ENCODE results near the gene CTTN. TPM values are rescaled to one million over a fixed set of nuclear protein-coding genes. Genes with fewer than 3 reads are reported as not detected.

The CTTN gene
- total RNA-seq, 4 donors from 2014 or later = 179 to 458 (median 200) TPM

DNA sequence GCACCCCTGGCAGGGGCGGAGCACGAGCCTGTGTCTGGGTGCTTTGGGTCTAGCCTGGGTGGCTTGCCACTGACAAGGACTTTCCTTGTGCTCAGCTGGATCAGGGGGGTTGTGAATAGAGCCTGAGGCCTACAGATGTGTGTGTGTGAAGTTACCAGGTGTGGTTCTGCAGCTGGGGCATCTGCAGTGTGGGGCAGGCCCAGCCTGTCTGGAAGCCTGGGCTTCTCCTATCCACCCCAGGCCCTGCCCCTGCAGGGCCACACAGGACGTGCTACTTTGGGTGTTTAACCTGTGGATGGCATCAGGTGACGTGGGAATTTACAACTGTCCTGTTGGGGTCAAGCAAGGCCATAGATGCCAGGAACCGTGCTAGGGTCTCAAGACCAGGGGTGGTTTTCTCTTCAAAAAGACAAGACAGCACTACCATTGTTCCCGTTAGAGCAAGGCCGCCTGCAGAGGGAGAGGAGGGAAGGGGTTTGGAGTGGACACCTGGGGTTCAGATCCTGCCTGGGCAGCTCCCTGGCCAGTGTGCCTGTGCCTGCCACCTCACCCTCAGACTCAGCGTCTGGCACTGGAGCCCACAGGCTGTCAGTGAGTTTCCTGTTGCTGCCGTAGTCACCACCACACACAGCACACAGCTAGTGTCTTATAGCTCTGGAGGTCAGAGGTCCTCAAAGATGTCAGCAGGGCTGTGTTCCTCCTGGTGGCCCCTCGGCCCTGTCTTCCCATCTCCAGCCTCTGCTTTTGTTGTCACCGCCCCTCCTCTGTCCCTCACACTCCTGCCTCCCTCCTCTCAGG is 31.6 kb downstream of the CTTN start:
- DNase-seq (ENCODE audit: low spot score in 2 of 2) = no peak
- H3K4me1 ChIP-seq = no peaks in the 10 kb centered on the region
- 92% methylated on average over 9 of the region's 11 CpGs for WGBS
- peaks cover 91% of the 10 kb centered on the region for H3K36me3 ChIP-seq
- no peak overlapping the region for H3K27ac ChIP-seq
- no peak overlapping the region for H3K4me3 ChIP-seq
- H3K27me3 ChIP-seq = no peaks in the 10 kb centered on the region
- no peaks in the 10 kb centered on the region for H3K9me3 ChIP-seq
- TF ChIP-seq POLR2AphosphoS5 (IDR thresholded peaks at IDR 0.05) = no peak
- TF ChIP-seq, protein P1, sequence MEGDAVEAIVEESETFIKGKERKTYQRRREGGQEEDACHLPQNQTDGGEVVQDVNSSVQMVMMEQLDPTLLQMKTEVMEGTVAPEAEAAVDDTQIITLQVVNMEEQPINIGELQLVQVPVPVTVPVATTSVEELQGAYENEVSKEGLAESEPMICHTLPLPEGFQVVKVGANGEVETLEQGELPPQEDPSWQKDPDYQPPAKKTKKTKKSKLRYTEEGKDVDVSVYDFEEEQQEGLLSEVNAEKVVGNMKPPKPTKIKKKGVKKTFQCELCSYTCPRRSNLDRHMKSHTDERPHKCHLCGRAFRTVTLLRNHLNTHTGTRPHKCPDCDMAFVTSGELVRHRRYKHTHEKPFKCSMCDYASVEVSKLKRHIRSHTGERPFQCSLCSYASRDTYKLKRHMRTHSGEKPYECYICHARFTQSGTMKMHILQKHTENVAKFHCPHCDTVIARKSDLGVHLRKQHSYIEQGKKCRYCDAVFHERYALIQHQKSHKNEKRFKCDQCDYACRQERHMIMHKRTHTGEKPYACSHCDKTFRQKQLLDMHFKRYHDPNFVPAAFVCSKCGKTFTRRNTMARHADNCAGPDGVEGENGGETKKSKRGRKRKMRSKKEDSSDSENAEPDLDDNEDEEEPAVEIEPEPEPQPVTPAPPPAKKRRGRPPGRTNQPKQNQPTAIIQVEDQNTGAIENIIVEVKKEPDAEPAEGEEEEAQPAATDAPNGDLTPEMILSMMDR (IDR thresholded peaks at IDR 0.05) = no peak
- TF ChIP-seq EP300 (IDR thresholded peaks at IDR 0.05) = no peak
- no peak for TF ChIP-seq POLR2A (IDR thresholded peaks at IDR 0.05)

DNA sequence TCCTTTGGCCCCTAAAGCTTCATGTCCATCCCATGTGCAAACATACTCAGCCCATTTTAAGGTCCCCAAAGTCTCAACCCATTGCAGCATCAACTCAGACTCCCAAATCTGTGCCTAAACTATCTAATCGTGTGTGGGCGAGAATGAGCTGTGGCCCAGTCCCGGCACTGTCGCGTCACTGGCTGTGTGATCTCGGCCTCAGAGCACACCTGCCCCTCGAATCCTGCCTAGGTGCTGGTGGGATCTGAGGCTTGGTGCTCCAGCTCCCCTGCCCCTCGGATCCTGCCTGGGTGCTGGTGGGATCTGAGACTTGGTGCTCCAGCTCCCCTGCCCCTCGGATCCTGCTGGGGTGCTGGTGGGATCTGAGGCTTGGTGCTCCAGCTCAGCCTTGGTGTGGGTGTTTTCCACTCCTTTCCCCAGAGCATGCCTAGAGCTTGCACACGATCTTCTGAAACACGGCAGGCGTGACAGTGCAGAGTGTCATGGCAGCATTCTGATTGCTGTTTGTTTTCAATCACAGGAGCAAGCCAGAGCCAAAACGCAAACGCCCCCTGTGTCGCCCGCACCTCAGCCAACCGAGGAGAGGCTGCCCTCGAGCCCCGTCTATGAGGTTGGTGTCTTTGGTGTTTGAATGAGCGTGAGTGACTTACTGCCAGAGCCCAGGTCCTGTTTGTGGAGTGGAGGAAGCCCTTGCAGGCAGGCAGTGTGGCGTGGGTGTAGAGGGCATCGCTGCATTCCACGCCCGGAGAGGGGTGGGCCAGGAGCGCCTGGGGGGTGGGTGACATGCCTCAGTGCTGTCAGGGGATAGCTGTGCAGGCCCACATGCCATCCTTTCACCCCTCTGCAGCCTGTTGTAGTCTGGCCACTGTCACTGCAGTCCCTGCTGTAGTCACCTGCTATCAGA is 32.6 kb downstream of the CTTN start:
- 94% methylated on average over 14 of the region's 25 CpGs for WGBS
- Histone ChIP-seq H3K9me3 (no peaks in the 10 kb centered on the region), H3K36me3 (peaks cover 91% of the 10 kb centered on the region), H3K4me1 (no peaks in the 10 kb centered on the region), H3K4me3 (no peak overlapping the region), H3K27me3 (no peaks in the 10 kb centered on the region), H3K27ac (no peak overlapping the region)
- no peak for DNase-seq (ENCODE audit: low spot score in 2 of 2)
- TF ChIP-seq, protein P1 (IDR thresholded peaks at IDR 0.05) = no peak
- TF ChIP-seq POLR2A (IDR thresholded peaks at IDR 0.05) (no peak), POLR2AphosphoS5 (IDR thresholded peaks at IDR 0.05) (no peak), EP300 (IDR thresholded peaks at IDR 0.05) (no peak)

DNA sequence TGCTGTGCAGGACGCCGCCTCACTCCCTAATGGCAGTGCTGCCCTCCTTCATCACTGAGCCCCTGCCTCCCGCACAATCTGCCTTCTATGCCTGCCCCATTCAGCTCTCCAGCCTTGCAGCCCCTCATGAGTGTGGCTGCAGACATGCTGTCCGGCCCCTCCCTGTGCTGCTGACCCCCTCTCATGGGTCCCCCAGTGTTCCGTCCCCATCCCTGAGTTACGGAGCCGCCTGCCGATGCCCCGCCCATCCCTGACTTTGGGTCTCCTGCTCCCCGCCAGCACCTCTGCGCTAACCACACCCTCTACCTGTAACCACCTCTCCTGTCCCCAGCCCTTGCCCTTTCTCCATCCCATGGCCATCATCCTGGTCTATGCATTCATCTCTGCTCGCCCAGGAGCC is 33.3 kb downstream of the CTTN start:
- Histone ChIP-seq H3K27ac (no peak overlapping the region), H3K4me1 (no peaks in the 10 kb centered on the region), H3K4me3 (no peak overlapping the region), H3K36me3 (peaks cover 91% of the 10 kb centered on the region), H3K27me3 (no peaks in the 10 kb centered on the region), H3K9me3 (no peaks in the 10 kb centered on the region)
- TF ChIP-seq POLR2AphosphoS5 (IDR thresholded peaks at IDR 0.05) (no peak), EP300 (IDR thresholded peaks at IDR 0.05) (no peak), POLR2A (IDR thresholded peaks at IDR 0.05) (no peak)
- TF ChIP-seq, protein P1 (IDR thresholded peaks at IDR 0.05) = no peak
- no peak for DNase-seq (ENCODE audit: low spot score in 2 of 2)
- 94% methylated on average over 12 of the region's 12 CpGs for WGBS

DNA sequence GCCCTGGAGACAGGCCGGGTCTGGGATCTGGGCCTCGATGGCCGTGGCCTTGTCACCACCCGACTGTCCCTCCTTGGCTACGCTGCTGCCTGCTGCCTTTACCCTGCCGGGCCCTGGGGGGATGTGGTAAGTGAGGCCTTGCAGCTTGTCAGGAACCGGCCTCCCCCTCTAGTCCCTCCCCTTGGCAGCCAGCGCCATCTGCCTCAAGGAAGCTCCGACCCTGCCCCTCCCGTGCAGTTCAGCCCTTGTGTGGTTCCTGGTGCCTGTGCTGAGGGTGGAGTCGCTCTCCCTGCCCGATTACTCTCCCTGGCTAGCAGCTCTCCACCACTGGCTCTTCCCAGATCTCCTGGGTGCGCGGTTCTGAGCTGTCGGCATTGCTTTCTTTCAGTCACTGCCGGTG is 33.7 kb downstream of the CTTN start:
- WGBS = 51% methylated on average over 16 of the region's 16 CpGs

More for the DNA sequence above, 33.7 kb downstream of the CTTN start:
- Histone ChIP-seq H3K36me3 (peaks cover 91% of the 10 kb centered on the region), H3K9me3 (no peaks in the 10 kb centered on the region), H3K27ac (no peak overlapping the region), H3K27me3 (no peaks in the 10 kb centered on the region), H3K4me3 (no peak overlapping the region), H3K4me1 (no peaks in the 10 kb centered on the region)
- DNase-seq (ENCODE audit: low spot score in 2 of 2) = no peak
- TF ChIP-seq, protein P1 (IDR thresholded peaks at IDR 0.05) = no peak
- TF ChIP-seq POLR2A (IDR thresholded peaks at IDR 0.05) (no peak), POLR2AphosphoS5 (IDR thresholded peaks at IDR 0.05) (no peak), EP300 (IDR thresholded peaks at IDR 0.05) (no peak)

All from suprapubic skin (tissue), 4 donors.